Measurements from ENCODE around the gene CNN2. TPM values are rescaled to one million over a fixed set of nuclear protein-coding genes. Genes with fewer than 3 reads are reported as not detected.

Gene CNN2
- total and polyA plus RNA-seq, 9 of the 15 experiments (the other 6 are each of a cell fraction or from before 2014, with no cell fraction given), result 12.1 to 174 (median 52.7) TPM

DNA sequence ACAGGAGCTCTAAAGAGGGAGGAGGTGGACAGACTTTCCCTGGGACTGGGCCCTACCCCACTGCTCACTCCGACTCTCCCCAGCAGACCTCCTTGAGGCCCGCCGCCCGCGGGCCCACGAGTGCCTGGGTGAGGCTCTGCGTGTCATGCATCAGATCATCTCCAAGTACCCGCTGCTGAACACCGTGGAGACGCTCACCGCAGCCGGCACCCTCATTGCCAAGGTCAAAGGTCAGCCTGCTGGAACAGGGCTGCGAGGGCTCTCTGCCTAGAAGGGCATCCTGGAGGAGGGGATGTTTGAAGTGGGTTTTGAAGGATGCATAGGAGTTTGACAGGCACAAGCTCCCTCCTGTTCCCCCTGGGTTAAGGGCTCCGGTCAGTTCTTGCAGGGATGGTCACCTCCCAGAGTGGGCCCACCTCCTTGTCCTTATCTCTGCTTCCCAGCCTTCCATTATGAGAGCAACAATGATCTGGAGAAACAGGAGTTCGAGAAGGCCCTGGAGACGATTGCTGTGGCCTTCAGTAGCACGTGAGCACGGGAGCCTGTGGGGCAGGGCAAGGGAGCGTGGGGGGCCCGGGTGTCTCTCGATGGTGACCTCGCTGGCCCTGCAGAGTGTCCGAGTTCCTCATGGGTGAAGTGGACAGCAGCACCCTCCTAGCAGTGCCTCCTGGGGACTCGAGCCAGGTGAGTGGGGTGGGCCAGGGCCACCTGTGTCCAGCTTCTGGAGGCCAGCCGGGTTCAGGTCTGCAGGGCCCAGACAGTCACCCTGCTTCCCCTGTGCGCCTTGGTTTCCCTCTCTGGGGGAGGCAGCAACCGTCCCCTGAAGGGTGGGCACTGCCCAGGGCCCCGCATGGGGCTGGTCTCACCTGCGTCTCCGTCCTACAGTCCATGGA, 46.9 kb downstream of the CNN2 start (continued):
- TF ChIP-seq ZNF124 (CRISPR knock-in tag; IDR thresholded peaks at IDR 0.05) (no peak), RHOXF2B (CRISPR knock-in tag; conservative IDR thresholded peaks at IDR 0.05) (no peak), LEF1 (IDR thresholded peaks at IDR 0.05) (peak; percentile 59; the same call in 1 of the 2 replicates), MCM7 (IDR thresholded peaks at IDR 0.05) (no peak), NR4A1 (CRISPR knock-in tag; IDR thresholded peaks at IDR 0.05) (0 out of 2 replicates have a peak, but pooled peaks have one; percentile 8), NR4A1 (tag; IDR thresholded peaks at IDR 0.05) (no peak), ARID2 (IDR thresholded peaks at IDR 0.05) (no peak), MBD2 (IDR thresholded peaks at IDR 0.05; ENCODE audit: borderline replicate concordance, low read depth) (no peak), NEUROD1 (IDR thresholded peaks at IDR 0.05; ENCODE audit: borderline replicate concordance, low read depth, low read length, partially characterized antibody) (peak; percentile 16), RBFOX2 (IDR thresholded peaks at IDR 0.05; ENCODE audit: low read depth, low read length) (no peak), TFAM (CRISPR knock-in tag; conservative IDR thresholded peaks at IDR 0.05) (no peak), KAT8 (IDR thresholded peaks at IDR 0.05; ENCODE audit: low read depth) (no peak), BCLAF1 (IDR thresholded peaks at IDR 0.05; ENCODE audit: borderline replicate concordance in 1 of 2, control insufficient read depth in 1 of 2, low read depth in 2 of 2, low read length in 1 of 2) (no peak), L3MBTL2 (IDR thresholded peaks at IDR 0.05) (peak; percentile 75), ZNF766 (CRISPR knock-in tag; conservative IDR thresholded peaks at IDR 0.05) (no peak)
- TF ChIP-seq, protein P1, sequence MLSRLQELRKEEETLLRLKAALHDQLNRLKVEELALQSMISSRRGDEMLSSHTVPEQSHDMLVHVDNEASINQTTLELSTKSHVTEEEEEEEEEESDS (CRISPR knock-in tag; IDR thresholded peaks at IDR 0.05), result no peak
- TF ChIP-seq, protein P2, sequence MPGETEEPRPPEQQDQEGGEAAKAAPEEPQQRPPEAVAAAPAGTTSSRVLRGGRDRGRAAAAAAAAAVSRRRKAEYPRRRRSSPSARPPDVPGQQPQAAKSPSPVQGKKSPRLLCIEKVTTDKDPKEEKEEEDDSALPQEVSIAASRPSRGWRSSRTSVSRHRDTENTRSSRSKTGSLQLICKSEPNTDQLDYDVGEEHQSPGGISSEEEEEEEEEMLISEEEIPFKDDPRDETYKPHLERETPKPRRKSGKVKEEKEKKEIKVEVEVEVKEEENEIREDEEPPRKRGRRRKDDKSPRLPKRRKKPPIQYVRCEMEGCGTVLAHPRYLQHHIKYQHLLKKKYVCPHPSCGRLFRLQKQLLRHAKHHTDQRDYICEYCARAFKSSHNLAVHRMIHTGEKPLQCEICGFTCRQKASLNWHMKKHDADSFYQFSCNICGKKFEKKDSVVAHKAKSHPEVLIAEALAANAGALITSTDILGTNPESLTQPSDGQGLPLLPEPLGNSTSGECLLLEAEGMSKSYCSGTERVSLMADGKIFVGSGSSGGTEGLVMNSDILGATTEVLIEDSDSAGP (CRISPR knock-in tag; IDR thresholded peaks at IDR 0.05), result 0 out of 2 replicates have a peak, but pooled peaks have one; percentile 15
- TF ChIP-seq, protein P3, sequence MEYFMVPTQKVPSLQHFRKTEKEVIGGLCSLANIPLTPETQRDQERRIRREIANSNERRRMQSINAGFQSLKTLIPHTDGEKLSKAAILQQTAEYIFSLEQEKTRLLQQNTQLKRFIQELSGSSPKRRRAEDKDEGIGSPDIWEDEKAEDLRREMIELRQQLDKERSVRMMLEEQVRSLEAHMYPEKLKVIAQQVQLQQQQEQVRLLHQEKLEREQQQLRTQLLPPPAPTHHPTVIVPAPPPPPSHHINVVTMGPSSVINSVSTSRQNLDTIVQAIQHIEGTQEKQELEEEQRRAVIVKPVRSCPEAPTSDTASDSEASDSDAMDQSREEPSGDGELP (CRISPR knock-in tag; IDR thresholded peaks at IDR 0.05; ENCODE audit: borderline replicate concordance), result peak; percentile 41; the same call in 1 of the 2 replicates
- TF ChIP-seq, protein P4, sequence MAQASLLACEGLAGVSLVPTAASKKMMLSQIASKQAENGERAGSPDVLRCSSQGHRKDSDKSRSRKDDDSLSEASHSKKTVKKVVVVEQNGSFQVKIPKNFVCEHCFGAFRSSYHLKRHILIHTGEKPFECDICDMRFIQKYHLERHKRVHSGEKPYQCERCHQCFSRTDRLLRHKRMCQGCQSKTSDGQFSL (CRISPR knock-in tag; IDR thresholded peaks at IDR 0.05), result peak; percentile 20; the same call in 1 of the 2 replicates
- TF ChIP-seq, protein P4 (tag; IDR thresholded peaks at IDR 0.05), result no peak
